Osteoblast (primary cell): Measurements from ENCODE around the gene FAM227B. TPM values are rescaled to one million over a fixed set of nuclear protein-coding genes. Genes with fewer than 3 reads are reported as not detected.
"Not testable (repeated sequence)": the region's sequence is repeated elsewhere in the genome, so short reads cannot be mapped to it uniquely, and the experiment has no call there.

ENCODE experiments used
- DNase-seq: peaks from one replicate; pipeline ENCODE4 v3.0.0; 2011; ENCODE audit warnings: low spot score, mixed read lengths; ENCODE audit not compliant: insufficient read length; ENCODE audit errors: missing footprints
- H2AFZ ChIP-seq: 2 replicates; pipeline ENCODE4 v1.6.0; 2011; ENCODE audit warnings: mild to moderate bottlenecking, low read length
- H3K27ac ChIP-seq: 2 replicates; pipeline ENCODE4 v1.5.1; 2011; ENCODE audit warnings: mild to moderate bottlenecking, low read depth, low read length, moderate library complexity
- H3K27me3 ChIP-seq: 2 replicates; pipeline ENCODE4 v1.6.0; 2012; ENCODE audit warnings: mild to moderate bottlenecking, control low read depth, inconsistent platforms, low read length, moderate library complexity; ENCODE audit not compliant: insufficient read depth
- H3K36me3 ChIP-seq: 2 replicates; pipeline ENCODE4 v1.5.1; 2011; ENCODE audit warnings: mild to moderate bottlenecking, low read length, control low read depth, moderate library complexity; ENCODE audit not compliant: insufficient read depth
- H3K4me1 ChIP-seq: 2 replicates; pipeline ENCODE4 v1.5.1; 2011; ENCODE audit warnings: mild to moderate bottlenecking, low read length, control low read depth, moderate library complexity; ENCODE audit not compliant: insufficient read depth
- H3K4me2 ChIP-seq: 2 replicates; pipeline ENCODE4 v1.6.0; 2011; ENCODE audit warnings: mild to moderate bottlenecking, low read length; ENCODE audit not compliant: insufficient read depth
- H3K4me3 ChIP-seq: fragments of 200-600 bp; sonication (generic); 3 replicates; pipeline ENCODE4 v1.5.1; 2012; ENCODE audit warnings: mild to moderate bottlenecking, low read length, inconsistent platforms; ENCODE audit not compliant: insufficient read depth
- H3K79me2 ChIP-seq: 2 replicates; pipeline ENCODE4 v1.6.0; 2012; ENCODE audit warnings: mild to moderate bottlenecking, low read length, control low read depth, inconsistent platforms; ENCODE audit not compliant: insufficient read depth
- H3K9me3 ChIP-seq: 2 replicates; pipeline ENCODE4 v1.5.1; 2011; ENCODE audit warnings: low read depth, low read length, control low read depth
- H4K20me1 ChIP-seq: 2 replicates; pipeline ENCODE4 v1.6.0; 2012; ENCODE audit warnings: mild to moderate bottlenecking, low read length, control low read depth; ENCODE audit not compliant: insufficient read depth
- CTCF ChIP-seq: IDR thresholded peaks from 2 replicates; pipeline ENCODE4 v1.5.1; 2011; ENCODE audit warnings: mild to moderate bottlenecking, low read depth, low read length, moderate library complexity; ENCODE audit errors: extremely low read depth
- total RNA-seq: library from RNA; depleted of rRNA; stranded (reverse); fragments of >200 nt; gene quantifications from 2 replicates; pipeline ENCODE4 v1.2.3, GENCODE V29; 2012

The FAM227B gene
- total RNA-seq, 1 donor, result 4.3 TPM

DNA sequence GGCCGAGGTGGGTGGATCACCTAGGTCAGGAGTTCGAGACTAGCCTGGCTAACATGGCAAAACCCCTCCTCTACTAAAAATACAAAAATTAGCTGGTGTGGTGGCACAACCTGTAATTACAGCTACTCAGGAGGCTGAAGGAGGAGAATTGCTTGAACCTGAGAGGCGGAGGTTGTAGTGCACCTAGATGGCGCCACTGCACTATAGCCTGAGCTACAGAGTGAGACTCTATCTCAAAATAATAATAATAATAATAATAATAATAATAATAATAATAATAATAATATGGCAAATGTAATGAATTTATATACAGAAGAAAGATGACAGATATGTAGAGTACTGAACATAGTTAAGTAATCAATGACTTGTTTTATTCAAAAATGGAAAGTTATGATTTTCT lies 149.4 kb downstream of the FAM227B start:
- not testable (repeated sequence) for H3K4me3 ChIP-seq, H4K20me1 ChIP-seq, H3K27me3 ChIP-seq, H3K27ac ChIP-seq, H3K4me2 ChIP-seq, H3K9me3 ChIP-seq, DNase-seq, H2AFZ ChIP-seq
- peak; percentile 17 for TF ChIP-seq CTCF
- H3K79me2 ChIP-seq, result peaks cover 38% of the 10 kb centered on the region
- peaks cover 30% of the 10 kb centered on the region for H3K4me1 ChIP-seq
- peaks cover 17% of the 10 kb centered on the region for H3K36me3 ChIP-seq

GRCh38 chr15:49468481-49468839 lies 152.2 kb downstream of the FAM227B start:
- peak overlapping the region; percentile 2 for H3K4me3 ChIP-seq
- H3K36me3 ChIP-seq, result peaks cover 23% of the 10 kb centered on the region
- H3K79me2 ChIP-seq, result peaks cover 53% of the 10 kb centered on the region
- peaks cover 3% of the 10 kb centered on the region for H4K20me1 ChIP-seq
- H3K9me3 ChIP-seq, result no peaks in the 10 kb centered on the region
- H3K4me1 ChIP-seq, result peaks cover 42% of the 10 kb centered on the region
- peak overlapping the region; percentile 38 for H3K4me2 ChIP-seq
- peak overlapping the region; percentile 43 for H3K27ac ChIP-seq
- H2AFZ ChIP-seq, result no peak overlapping the region
- DNase-seq, result no peak
- no peaks in the 10 kb centered on the region for H3K27me3 ChIP-seq
- TF ChIP-seq CTCF, result no peak

GRCh38 chr15:49467746-49468480 lies 152.7 kb downstream of the FAM227B start:
- peaks cover 42% of the 10 kb centered on the region for H3K4me1 ChIP-seq
- peaks cover 57% of the 10 kb centered on the region for H3K79me2 ChIP-seq
- no peaks in the 10 kb centered on the region for H3K9me3 ChIP-seq
- H3K4me3 ChIP-seq, result peak overlapping the region; percentile 2
- peaks cover 3% of the 10 kb centered on the region for H4K20me1 ChIP-seq
- DNase-seq, result no peak
- no peaks in the 10 kb centered on the region for H3K27me3 ChIP-seq
- no peak overlapping the region for H2AFZ ChIP-seq
- peak overlapping the region; percentile 71 for H3K4me2 ChIP-seq
- H3K27ac ChIP-seq, result peak overlapping the region; percentile 45
- no peak for TF ChIP-seq CTCF
- peaks cover 26% of the 10 kb centered on the region for H3K36me3 ChIP-seq

DNA sequence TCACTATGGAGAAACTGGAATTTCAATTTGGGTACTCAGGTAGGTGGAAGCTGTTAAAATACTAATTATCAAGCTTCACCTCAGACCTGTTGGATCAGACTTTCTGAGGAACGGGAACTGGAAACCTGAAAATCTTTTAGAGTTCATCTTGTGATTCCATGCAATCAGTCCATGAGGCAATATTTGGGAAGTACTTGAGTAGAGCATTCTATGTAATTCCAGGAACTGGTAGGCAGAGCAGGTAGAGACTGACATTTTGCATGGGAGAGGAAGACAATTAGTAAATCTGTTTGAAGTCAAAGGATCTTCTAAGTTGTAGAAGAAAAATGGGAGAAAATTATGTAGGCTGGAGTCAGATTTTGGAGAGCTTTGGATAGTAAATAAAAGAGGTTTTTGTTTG lies 154.5 kb downstream of the FAM227B start:
- H3K9me3 ChIP-seq, result no peaks in the 10 kb centered on the region
- H3K4me3 ChIP-seq, result no peak overlapping the region
- peaks cover 4% of the 10 kb centered on the region for H4K20me1 ChIP-seq
- peak overlapping the region; percentile 71 for H3K4me2 ChIP-seq
- peaks cover 41% of the 10 kb centered on the region for H3K4me1 ChIP-seq
- peaks cover 21% of the 10 kb centered on the region for H3K36me3 ChIP-seq
- peak overlapping the region; percentile 45 for H3K27ac ChIP-seq
- H2AFZ ChIP-seq, result no peak overlapping the region
- peaks cover 57% of the 10 kb centered on the region for H3K79me2 ChIP-seq
- no peak for TF ChIP-seq CTCF
- no peaks in the 10 kb centered on the region for H3K27me3 ChIP-seq
- no peak for DNase-seq
